Activated CD8-positive, alpha-beta memory T cell treated with anti-CD3 and anti-CD28 coated beads, Interleukin-2, amount 50 U/mL, for 4 hours (primary cell): Measurements from ENCODE around the gene TRPT1.
"Not testable (repeated sequence)": the region's sequence is repeated elsewhere in the genome, so short reads cannot be mapped to it uniquely, and the experiment has no call there.

Experiments used
- DNase-seq: peaks from one replicate; pipeline ENCODE4 v3.0.0-alpha.2; 2020

TRPT1 gene

DNA sequence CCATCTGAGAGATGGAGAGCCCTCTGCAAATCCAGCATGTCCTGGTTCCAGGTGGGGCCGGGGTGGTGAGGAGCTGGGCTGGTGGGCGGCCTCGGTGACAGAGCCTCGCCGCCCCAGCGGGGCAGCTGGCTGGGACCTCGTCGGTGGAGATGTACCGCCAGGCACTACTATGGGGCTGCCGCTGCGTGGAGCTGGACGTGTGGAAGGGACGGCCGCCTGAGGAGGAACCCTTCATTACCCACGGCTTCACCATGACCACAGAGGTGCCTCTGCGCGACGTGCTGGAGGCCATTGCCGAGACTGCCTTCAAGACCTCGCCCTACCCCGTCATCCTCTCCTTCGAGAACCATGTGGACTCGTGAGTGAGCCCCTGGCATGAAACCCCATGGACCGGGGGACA is 32.4 kb upstream of the TRPT1 start:
- DNase-seq, result no peak

- DNase-seq, result no peak
Measured at GRCh38 chr11:64256300-64256699, 30.3 kb upstream of the TRPT1 start.

GRCh38 chr11:64255135-64256128 is 29.4 kb upstream of the TRPT1 start:
- no peak for DNase-seq

DNA sequence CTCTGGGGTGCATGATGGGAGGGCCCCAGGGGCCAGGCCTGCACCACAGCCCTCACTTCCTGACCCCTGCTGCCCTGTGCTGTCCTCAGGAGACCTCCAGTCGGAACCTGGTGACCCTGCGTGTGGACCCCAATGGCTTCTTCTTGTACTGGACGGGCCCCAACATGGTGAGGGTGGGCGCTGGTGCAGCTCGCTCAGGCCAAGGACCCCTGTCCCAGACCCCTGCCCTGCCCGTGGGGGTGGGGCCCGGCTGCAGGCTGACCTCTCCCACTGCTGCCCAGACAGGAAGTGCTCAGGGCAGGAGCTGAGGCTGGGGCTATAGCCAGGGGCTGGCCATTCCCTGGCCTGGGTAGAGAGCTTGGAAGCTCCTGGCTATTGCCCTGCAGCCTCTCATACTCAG is 28.3 kb upstream of the TRPT1 start:
- no peak for DNase-seq

GRCh38 chr11:64253481-64253880 is 27.5 kb upstream of the TRPT1 start:
- no peak for DNase-seq

- no peak for DNase-seq
Measured at GRCh38 chr11:64253043-64253442, 27.1 kb upstream of the TRPT1 start.

GRCh38 chr11:64252003-64252872 is 26.3 kb upstream of the TRPT1 start:
- no peak for DNase-seq

- no peak for DNase-seq
Measured at GRCh38 chr11:64251753-64252002, 25.7 kb upstream of the TRPT1 start.

- peak; percentile 65 for DNase-seq
Measured at GRCh38 chr11:64251016-64251752, 25.2 kb upstream of the TRPT1 start, which contains the start of gene PLCB3. PLCB3 (plus strand) TSS chr11:64251530; CDS start chr11:64251650, 120 bp downstream.

GRCh38 chr11:64250415-64251015 is 24.5 kb upstream of the TRPT1 start:
- no peak for DNase-seq

DNA sequence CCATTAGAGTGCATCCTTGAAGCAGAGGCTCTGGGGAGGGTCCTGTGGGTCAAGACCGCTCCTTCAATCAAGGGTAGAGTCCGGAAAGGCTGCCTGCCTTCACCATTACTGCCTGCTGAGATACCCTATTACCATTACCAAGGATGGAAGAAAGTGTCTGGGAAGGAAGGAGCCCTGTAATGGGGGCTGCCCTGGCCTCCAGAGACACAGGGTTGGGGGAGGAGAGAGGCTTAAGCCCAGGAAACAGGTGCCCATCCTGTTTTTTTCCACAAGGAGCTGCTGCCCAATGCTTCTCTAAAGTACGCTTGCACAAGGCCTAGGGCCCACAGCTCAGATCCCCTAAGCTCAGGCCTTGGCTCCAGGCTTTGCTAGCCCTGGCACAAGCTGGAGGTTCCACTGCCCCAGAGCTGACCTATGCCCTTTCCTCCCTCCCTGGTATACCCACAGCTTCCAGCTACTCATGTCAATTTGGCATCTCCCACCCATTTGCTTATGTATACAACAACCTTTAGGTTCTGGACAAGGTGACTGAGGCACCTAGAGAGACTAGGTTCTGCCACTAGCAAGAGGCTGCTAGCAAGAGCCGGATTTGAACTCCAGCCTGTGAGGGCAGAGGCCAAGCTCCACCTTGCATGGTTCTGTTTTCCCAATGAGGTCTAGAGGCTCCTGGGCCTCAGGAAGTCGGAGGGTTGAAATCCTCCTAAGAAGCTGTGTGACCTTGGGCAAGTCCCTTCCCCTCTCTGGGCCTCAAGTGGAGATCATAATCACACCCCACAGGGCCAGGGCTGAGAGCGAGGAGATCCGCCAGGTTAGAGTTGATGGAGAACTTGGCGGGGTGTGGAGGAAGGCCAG is 23.8 kb upstream of the TRPT1 start:
- DNase-seq, result no peak

- no peak for DNase-seq
Measured at GRCh38 chr11:64249038-64249437, 23.1 kb upstream of the TRPT1 start.

- DNase-seq, result no peak
Measured at GRCh38 chr11:64248578-64248977, 22.6 kb upstream of the TRPT1 start.

- DNase-seq, result no peak
Measured at GRCh38 chr11:64247729-64248531, 21.9 kb upstream of the TRPT1 start.

DNA sequence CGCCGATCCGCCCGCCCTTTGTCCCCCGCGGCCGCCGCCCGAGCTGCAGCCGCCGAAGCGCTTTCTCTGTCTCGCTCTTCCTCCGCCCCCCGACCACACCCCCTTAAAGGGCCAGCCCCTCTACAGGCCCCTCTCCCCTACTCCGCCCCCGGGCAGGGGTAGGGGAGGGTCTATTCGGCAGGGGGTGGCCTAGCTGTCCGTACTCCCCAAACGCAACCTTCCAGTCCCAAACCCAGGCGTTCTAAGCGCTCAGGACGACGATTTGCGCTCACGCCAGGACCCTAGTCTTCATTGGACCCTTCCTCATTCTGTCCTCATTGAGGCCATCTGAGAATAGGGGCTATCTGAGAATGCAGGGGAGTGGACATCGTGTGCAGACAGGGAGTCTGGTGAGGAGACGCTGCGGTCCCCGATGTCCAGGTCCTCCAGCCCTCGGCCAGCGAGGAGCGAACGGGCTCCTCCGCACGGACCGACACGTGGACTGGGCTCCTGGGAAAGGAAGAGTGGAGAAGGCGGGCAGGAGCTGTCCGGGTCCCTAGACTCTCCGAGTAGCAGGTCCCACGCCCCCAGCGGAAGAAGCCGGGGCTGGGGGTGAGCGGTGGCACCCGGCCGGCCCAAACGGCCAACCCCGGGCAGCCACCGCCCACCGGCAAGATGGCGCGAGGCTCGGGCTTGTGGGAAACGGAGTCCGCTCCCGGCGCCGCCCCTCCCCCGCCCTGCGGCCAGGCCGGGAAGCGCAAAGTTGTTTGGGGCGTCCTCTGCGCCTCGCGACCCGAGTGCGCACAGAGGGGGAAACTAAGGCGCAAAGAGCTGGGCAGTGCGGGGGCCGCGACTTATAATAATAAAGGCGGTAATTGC is 21.1 kb upstream of the TRPT1 start, which contains the start of gene PPP1R14B:
Gene PPP1R14B, minus strand, starts transcription at position 73 of the 858 bp plus-strand sequence. CDS start 270 bp downstream, outside the sequence.
- DNase-seq, result peak; percentile 82

DNA sequence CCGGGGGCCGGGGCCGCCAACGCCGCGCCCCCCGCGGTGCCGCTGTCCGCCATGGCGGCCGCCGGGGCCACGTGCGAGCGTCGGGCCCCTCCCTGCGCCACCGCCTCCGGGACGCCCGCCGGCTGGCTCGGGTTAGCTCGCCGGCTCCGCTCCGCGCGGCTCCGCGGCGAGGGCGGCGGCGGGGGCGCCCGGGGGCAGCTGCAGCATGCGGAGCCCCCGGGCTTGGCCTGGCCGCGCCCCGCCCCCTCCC is 20.6 kb upstream of the TRPT1 start:
- DNase-seq, result not testable (repeated sequence)

DNA sequence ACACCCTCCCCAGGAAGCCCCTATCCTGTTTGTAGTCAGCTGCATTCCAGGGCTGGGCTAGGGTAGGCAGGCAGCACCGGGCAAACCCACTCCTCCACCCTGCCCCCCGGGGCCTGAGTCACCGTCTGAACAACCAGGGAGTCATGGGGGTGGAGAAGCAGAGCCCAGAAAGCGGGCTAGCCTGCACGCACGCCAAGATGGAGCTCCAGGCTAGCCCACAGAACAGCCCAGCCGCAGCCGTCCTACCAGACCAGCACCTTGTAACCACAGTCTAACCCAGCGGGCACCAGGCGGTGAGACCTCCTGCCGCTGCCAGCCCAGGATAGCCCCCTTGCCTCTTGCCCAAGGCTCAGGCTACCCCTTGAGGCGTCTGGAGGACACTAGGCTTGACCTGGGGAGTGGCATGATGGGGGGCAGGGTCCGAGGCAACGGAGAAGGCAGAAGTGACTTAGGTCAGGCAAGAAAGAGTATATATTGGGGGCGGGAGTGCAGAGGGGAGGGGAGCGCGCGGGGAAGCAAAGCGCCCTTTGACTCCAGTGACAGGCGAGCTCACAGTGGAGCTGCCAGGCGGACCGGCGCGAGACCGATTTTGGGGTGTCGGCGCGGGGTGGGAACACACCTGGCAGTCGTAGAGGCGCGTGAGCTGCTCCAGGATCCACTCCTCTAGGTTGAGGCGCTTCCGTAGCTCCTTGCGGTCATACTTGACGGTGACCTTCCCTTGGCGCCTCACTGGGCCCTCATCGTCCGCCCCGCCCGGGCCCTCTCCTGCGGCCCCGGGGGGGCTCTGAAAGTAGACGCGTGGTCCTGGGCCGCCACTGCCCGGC is 20.0 kb upstream of the TRPT1 start:
- DNase-seq, result peak; percentile 87

GRCh38 chr11:64245401-64245796 is 19.4 kb upstream of the TRPT1 start:
- DNase-seq, result peak; percentile 56

- DNase-seq, result no peak
Measured at GRCh38 chr11:64244966-64245365, 19.0 kb upstream of the TRPT1 start.
